MM.1S (cell line): Measurements from ENCODE around the gene LINC00632.

Experiments
- DNase-seq: peaks from one replicate; pipeline ENCODE4 v3.0.0-alpha.2; 2015
- H2AFZ ChIP-seq: fragments of 300-600 bp; sonication (generic); 2 replicates; pipeline ENCODE4 v1.6.0; 2016; ENCODE audit warnings: antibody characterized with exemption, low read length
- H3F3A ChIP-seq: fragments of 300-600 bp; sonication (generic); 2 replicates; pipeline ENCODE4 v1.6.1; 2016; ENCODE audit warnings: mild to moderate bottlenecking, antibody characterized with exemption, low read length, moderate library complexity, mixed read lengths; ENCODE audit not compliant: insufficient read depth
- H3K27ac ChIP-seq: fragments of 300-600 bp; sonication (generic); 2 replicates; pipeline ENCODE4 v1.5.1; 2016; ENCODE audit warnings: mild to moderate bottlenecking, low read length
- H3K27me3 ChIP-seq: fragments of 300-600 bp; sonication (generic); replicated peaks from 2 replicates; pipeline ENCODE4 v1.6.0; 2016; ENCODE audit warnings: low read length; ENCODE audit not compliant: insufficient read depth
- H3K36me3 ChIP-seq: fragments of 300-600 bp; sonication (generic); replicated peaks from 2 replicates; pipeline ENCODE4 v1.6.1; 2016; ENCODE audit warnings: mild to moderate bottlenecking, low read length, mixed read lengths; ENCODE audit not compliant: insufficient read depth
- H3K4me1 ChIP-seq: fragments of 300-600 bp; sonication (generic); 2 replicates; pipeline ENCODE4 v1.6.1; 2016; ENCODE audit warnings: low read length, mixed read lengths
- H3K4me2 ChIP-seq: fragments of 300-600 bp; sonication (generic); 2 replicates; pipeline ENCODE4 v1.6.0; 2016; ENCODE audit warnings: low read depth, low read length
- H3K4me3 ChIP-seq: fragments of 300-600 bp; sonication (generic); 2 replicates; pipeline ENCODE4 v1.5.1; 2016; ENCODE audit warnings: low read length, mixed read lengths
- H3K79me2 ChIP-seq: fragments of 300-600 bp; sonication (generic); 2 replicates; pipeline ENCODE4 v1.6.1; 2016; ENCODE audit warnings: mixed run types, low read length, mixed read lengths
- H3K9ac ChIP-seq: fragments of 300-600 bp; sonication (generic); 2 replicates; pipeline ENCODE4 v1.6.1; 2016; ENCODE audit warnings: low read length, mixed read lengths
- H3K9me2 ChIP-seq: fragments of 300-600 bp; sonication (generic); replicated peaks from 2 replicates; pipeline ENCODE4 v1.6.1; 2016; ENCODE audit warnings: mild to moderate bottlenecking, low read length, mixed read lengths; ENCODE audit not compliant: insufficient read depth
- H3K9me3 ChIP-seq: fragments of 300-600 bp; sonication (generic); replicated peaks from 2 replicates; pipeline ENCODE4 v1.6.1; 2016; ENCODE audit warnings: mild to moderate bottlenecking, low read length, mixed read lengths; ENCODE audit not compliant: insufficient read depth
- H4K20me1 ChIP-seq: fragments of 300-600 bp; sonication (generic); 2 replicates; pipeline ENCODE4 v1.6.1; 2016; ENCODE audit warnings: mild to moderate bottlenecking, low read length, moderate library complexity, mixed read lengths; ENCODE audit not compliant: insufficient read depth
- EZH2 ChIP-seq: fragments of 300-600 bp; sonication (generic); optimal IDR thresholded peaks from 2 replicates; pipeline ENCODE3; 2017; ENCODE audit warnings: low read depth, mild to moderate bottlenecking, antibody characterized with exemption, low read length, mixed read lengths
- EZH2phosphoT487 ChIP-seq: fragments of 300-600 bp; sonication (generic); IDR thresholded peaks from 2 replicates; pipeline ENCODE4 v1.6.1; 2018; ENCODE audit warnings: antibody characterized with exemption, low read length
- TF ChIP-seq, protein P1 (sequence below): fragments of 300-600 bp; sonication (generic); IDR thresholded peaks from 2 replicates; pipeline ENCODE4 v1.5.1; 2016; ENCODE audit warnings: antibody characterized with exemption, low read length, mixed read lengths

LINC00632 gene

DNA sequence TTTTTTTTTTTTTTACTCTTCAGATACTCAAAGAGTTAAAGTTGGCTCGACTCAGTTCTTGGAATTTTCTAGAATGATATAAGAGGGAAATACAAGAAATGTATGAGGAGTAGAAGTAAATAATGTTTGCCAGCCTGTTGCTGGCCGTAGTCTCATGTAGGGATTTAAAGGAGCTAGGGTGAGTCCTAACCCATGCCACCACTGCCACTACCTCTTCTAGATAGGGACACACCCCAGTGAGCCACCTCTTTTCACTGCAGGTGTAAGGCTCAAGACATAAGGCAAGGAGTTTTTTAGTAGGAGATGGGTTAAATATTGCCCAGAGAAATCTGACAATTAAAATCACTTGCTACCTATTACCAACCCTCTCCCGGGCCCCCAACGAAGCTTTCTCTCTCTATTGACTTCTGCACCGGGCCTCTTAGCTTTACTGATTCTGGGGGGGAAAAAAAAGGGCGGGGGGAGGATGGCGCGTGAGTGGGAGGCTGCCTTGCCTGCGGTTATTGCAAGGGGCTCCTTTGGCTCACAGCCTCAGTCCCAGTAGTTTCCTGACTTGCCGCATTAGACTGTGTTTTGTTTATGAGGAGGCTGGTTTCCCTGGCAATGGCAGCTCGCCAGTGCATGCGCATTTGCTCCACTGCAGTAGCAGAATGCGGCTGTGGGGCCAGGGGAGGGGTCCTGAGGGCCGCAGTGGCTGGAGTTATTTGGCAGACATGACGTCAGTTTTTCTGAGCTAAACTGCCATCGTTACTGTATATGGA, 3.0 kb downstream of the LINC00632 start:
- TF ChIP-seq EZH2phosphoT487: no peak
- TF ChIP-seq, protein P1, sequence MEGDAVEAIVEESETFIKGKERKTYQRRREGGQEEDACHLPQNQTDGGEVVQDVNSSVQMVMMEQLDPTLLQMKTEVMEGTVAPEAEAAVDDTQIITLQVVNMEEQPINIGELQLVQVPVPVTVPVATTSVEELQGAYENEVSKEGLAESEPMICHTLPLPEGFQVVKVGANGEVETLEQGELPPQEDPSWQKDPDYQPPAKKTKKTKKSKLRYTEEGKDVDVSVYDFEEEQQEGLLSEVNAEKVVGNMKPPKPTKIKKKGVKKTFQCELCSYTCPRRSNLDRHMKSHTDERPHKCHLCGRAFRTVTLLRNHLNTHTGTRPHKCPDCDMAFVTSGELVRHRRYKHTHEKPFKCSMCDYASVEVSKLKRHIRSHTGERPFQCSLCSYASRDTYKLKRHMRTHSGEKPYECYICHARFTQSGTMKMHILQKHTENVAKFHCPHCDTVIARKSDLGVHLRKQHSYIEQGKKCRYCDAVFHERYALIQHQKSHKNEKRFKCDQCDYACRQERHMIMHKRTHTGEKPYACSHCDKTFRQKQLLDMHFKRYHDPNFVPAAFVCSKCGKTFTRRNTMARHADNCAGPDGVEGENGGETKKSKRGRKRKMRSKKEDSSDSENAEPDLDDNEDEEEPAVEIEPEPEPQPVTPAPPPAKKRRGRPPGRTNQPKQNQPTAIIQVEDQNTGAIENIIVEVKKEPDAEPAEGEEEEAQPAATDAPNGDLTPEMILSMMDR: no peak
- TF ChIP-seq EZH2: no peak
- Histone ChIP-seq H3K9me2 (no peaks in the 10 kb centered on the region), H3K9ac (no peak overlapping the region), H3K9me3 (no peaks in the 10 kb centered on the region), H3K4me2 (no peak overlapping the region), H2AFZ (no peak overlapping the region), H3K4me3 (no peak overlapping the region), H3K36me3 (no peaks in the 10 kb centered on the region), H3K79me2 (no peaks in the 10 kb centered on the region), H3K4me1 (no peaks in the 10 kb centered on the region), H4K20me1 (no peaks in the 10 kb centered on the region), H3K27ac (0 out of 2 replicates have a peak overlapping the region, but pooled peaks have one; percentile 8), H3F3A (no peaks in the 10 kb centered on the region), H3K27me3 (no peaks in the 10 kb centered on the region)
- no peak for DNase-seq

DNA sequence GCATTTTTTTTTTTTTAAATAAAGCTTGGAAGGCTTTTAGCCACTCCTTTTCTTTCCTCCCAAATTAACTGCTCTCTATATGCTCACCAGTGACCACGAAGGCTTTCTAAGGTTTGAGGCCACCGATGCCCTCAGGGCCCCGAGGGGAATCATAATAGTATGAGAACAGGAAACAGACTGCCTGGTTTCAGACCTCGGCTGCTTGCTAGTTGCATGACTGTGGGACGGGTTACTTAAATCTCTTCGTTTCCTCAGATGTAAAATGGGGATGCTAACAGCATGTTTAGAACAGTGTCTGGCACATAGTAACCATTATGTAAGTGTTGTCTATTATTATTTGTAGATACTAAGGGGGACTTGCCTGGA, 3.6 kb downstream of the LINC00632 start:
- DNase-seq: peak; percentile 27
- Histone ChIP-seq H3K9me3 (no peaks in the 10 kb centered on the region), H3K4me1 (no peaks in the 10 kb centered on the region), H4K20me1 (no peaks in the 10 kb centered on the region), H2AFZ (no peak overlapping the region), H3K4me2 (no peak overlapping the region), H3K9me2 (no peaks in the 10 kb centered on the region), H3K27ac (0 out of 2 replicates have a peak overlapping the region, but pooled peaks have one; percentile 8), H3F3A (no peaks in the 10 kb centered on the region), H3K4me3 (no peak overlapping the region), H3K36me3 (no peaks in the 10 kb centered on the region), H3K9ac (no peak overlapping the region), H3K27me3 (no peaks in the 10 kb centered on the region), H3K79me2 (no peaks in the 10 kb centered on the region)
- TF ChIP-seq EZH2phosphoT487 (no peak), EZH2 (no peak)
- TF ChIP-seq, protein P1: no peak

DNA sequence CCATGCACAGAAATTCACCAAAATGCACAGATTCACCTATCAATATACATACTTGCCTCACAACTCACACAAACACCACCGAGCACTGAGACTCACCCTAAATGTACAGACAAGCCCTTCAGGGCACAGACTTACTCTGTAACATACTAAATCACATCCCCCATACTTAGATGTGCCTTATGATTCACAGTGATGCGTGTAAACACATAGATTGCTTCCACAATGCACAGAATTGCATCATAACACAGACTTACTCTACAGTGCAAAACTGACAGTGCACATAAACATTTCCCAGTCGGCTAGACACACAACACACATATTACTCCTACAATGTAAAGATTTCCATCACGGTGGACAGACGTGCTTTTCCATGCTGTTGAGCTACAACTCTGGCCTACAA, 6.2 kb downstream of the LINC00632 start:
- Histone ChIP-seq H3F3A (no peaks in the 10 kb centered on the region), H3K9ac (no peak overlapping the region), H3K79me2 (no peaks in the 10 kb centered on the region), H3K9me3 (no peaks in the 10 kb centered on the region), H3K4me3 (no peak overlapping the region), H3K4me1 (no peaks in the 10 kb centered on the region), H2AFZ (no peak overlapping the region), H3K36me3 (no peaks in the 10 kb centered on the region), H3K27ac (no peak overlapping the region), H3K27me3 (no peaks in the 10 kb centered on the region), H3K4me2 (no peak overlapping the region), H4K20me1 (no peaks in the 10 kb centered on the region), H3K9me2 (no peaks in the 10 kb centered on the region)
- TF ChIP-seq EZH2phosphoT487: no peak
- no peak for TF ChIP-seq EZH2
- TF ChIP-seq, protein P1: no peak
- no peak for DNase-seq
